Naive thymus-derived CD8-positive, alpha-beta T cell (primary cell): Measurements from ENCODE around the gene MAP4K3. TPM values are rescaled to one million over a fixed set of nuclear protein-coding genes. Genes with fewer than 3 reads are reported as not detected.
"Not testable (repeated sequence)": the region's sequence is repeated elsewhere in the genome, so short reads cannot be mapped to it uniquely, and the experiment has no call there.

Source experiments
- ATAC-seq, 2 donors: fragments of 150-1000 bp; cut with Tn5 transposase in 1 of 2; sonication (Bioruptor Pico), chemical (Tn5 transposase) in 1 of 2; 1 replicate in 1 of 2; 2 replicates in 1 of 2; pipeline ENCODE4 v1.10.0; 2021; ENCODE audit warnings: mild to moderate bottlenecking in 2 of 2, moderate library complexity in 2 of 2
- POLR2A ChIA-PET: fragments of 350-600 bp; sonication (Branson Sonifier 250); formaldehyde crosslinking; loops from one replicate; lab custom pipeline; 2021; ENCODE audit warnings: antibody characterized with exemption; lab: Charles Lee
- DNase-seq, 10 donors: peaks; one replicate each; pipeline versions ENCODE4 v3.0.0 to v3.0.0-alpha.2; 2020 to 2022
- H3K27ac Mint-ChIP-seq, 10 donors: one replicate each; pipeline ENCODE4 v1.8.0; 2020 to 2022; ENCODE audit warnings: mild to moderate bottlenecking in 10 of 10, mixed read lengths in 10 of 10, moderate library complexity in 4 of 10, inconsistent platforms in 1 of 10
- H3K27me3 Mint-ChIP-seq, 5 donors: one replicate each; pipeline ENCODE4 v1.8.0; 2021 to 2022; ENCODE audit warnings: mixed read lengths in 5 of 5
- H3K36me3 Mint-ChIP-seq, 3 donors: one replicate each; pipeline ENCODE4 v1.8.0; 2020 to 2022; ENCODE audit warnings: mixed read lengths in 3 of 3, mild to moderate bottlenecking in 2 of 3, inconsistent platforms in 1 of 3
- H3K4me1 Mint-ChIP-seq, 4 donors: one replicate each; pipeline ENCODE4 v1.8.0; 2021 to 2022; ENCODE audit warnings: mixed read lengths in 4 of 4
- H3K4me3 Mint-ChIP-seq, 10 donors: one replicate each; pipeline ENCODE4 v1.8.0; 2020 to 2022; ENCODE audit warnings: mild to moderate bottlenecking in 10 of 10, mixed read lengths in 10 of 10, moderate library complexity in 6 of 10, inconsistent platforms in 1 of 10
- H3K9me3 Mint-ChIP-seq, 9 donors: one replicate each; pipeline ENCODE4 v1.8.0; 2020 to 2022; ENCODE audit warnings: mixed read lengths in 9 of 9, mild to moderate bottlenecking in 3 of 9, inconsistent platforms in 1 of 9, moderate library complexity in 1 of 9
- polyA plus RNA-seq, 3 donors: library from polyadenylated mRNA; unstranded; fragments of 300-500 nt; fragmentation: Illumina TruSeq; gene quantifications; one replicate each; pipeline ENCODE4 v1.2.3, GENCODE V29; 2021
- total RNA-seq, 8 experiments: library from RNA in 2 of 8; stranded (reverse) in 2 of 8; gene quantifications; one replicate each; pipeline ENCODE4 v1.2.3 and lab custom pipeline; 2021 to 2026

The MAP4K3 gene
- total and polyA plus RNA-seq, 5 experiments from 2014 or later: 1.3 to 18.9 (median 2.4) TPM

GRCh38 chr2:39377226-39377939 is 59.7 kb downstream of the MAP4K3 start:
- POLR2A ChIA-PET: interaction anchor here (0.6 kb wide), 1 partner anchor 59 kb away, joined by 3 read pairs; no protein-coding TSS in a partner anchor
- ATAC-seq (peak in 1 of 2 donors; percentile 30), DNase-seq (peak in 2 of 10 donors; percentile 2)
- Mint-ChIP-seq H3K4me3 (no peak overlapping the region), H3K9me3 (peaks cover 0 to 11% (median 6%) of the 10 kb centered on the region in 9 donors), H3K27ac (peak overlapping the region in 7 of 10 donors; percentile 2 to 69 (median 7)), H3K36me3 (peaks cover 26 to 37% (median 37%) of the 10 kb centered on the region in 3 donors), H3K27me3 (no peaks in the 10 kb centered on the region), H3K4me1 (peaks cover 5 to 28% (median 20%) of the 10 kb centered on the region in 4 donors)

GRCh38 chr2:39375917-39376316 is 61.2 kb downstream of the MAP4K3 start:
- H3K36me3 Mint-ChIP-seq: peaks cover 26 to 49% (median 44%) of the 10 kb centered on the region in 3 donors

GRCh38 chr2:39373181-39373802 is 63.8 kb downstream of the MAP4K3 start:
- H3K4me3 Mint-ChIP-seq: no peak overlapping the region
- peaks cover 0 to 11% (median 6%) of the 10 kb centered on the region in 9 donors for H3K9me3 Mint-ChIP-seq
- ATAC-seq (no peak), DNase-seq (no peak)
- peaks cover 26 to 50% (median 49%) of the 10 kb centered on the region in 3 donors for H3K36me3 Mint-ChIP-seq
- H3K4me1 Mint-ChIP-seq: peaks cover 9 to 18% (median 16%) of the 10 kb centered on the region in 4 donors
- no peaks in the 10 kb centered on the region for H3K27me3 Mint-ChIP-seq
- no peak overlapping the region for H3K27ac Mint-ChIP-seq
- POLR2A ChIA-PET: no interaction called here

More at GRCh38 chr2:39375917-39376316, 61.2 kb downstream of the MAP4K3 start:
- peaks cover 5 to 27% (median 13%) of the 10 kb centered on the region in 4 donors for H3K4me1 Mint-ChIP-seq
- peaks cover 0 to 11% (median 6%) of the 10 kb centered on the region in 9 donors for H3K9me3 Mint-ChIP-seq
- DNase-seq (no peak), ATAC-seq (no peak)
- no peak overlapping the region for H3K4me3 Mint-ChIP-seq
- POLR2A ChIA-PET: no interaction called here
- H3K27me3 Mint-ChIP-seq: no peaks in the 10 kb centered on the region
- peak overlapping the region in 1 of 10 donors; percentile 24 for H3K27ac Mint-ChIP-seq

- H3K4me1 Mint-ChIP-seq: peaks cover 6 to 15% (median 10%) of the 10 kb centered on the region in 4 donors
- H3K36me3 Mint-ChIP-seq: peaks cover 16 to 52% (median 47%) of the 10 kb centered on the region in 3 donors
- H3K27me3 Mint-ChIP-seq: no peaks in the 10 kb centered on the region
- no peak overlapping the region for H3K4me3 Mint-ChIP-seq
- POLR2A ChIA-PET: no interaction called here
- no peak overlapping the region for H3K27ac Mint-ChIP-seq
- H3K9me3 Mint-ChIP-seq: peaks cover 0 to 11% (median 7%) of the 10 kb centered on the region in 9 donors
- ATAC-seq (no peak), DNase-seq (no peak)
These were observed 67.0 kb downstream of the MAP4K3 start for GRCh38 chr2:39370101-39370500.

GRCh38 chr2:39368846-39369245 is 68.2 kb downstream of the MAP4K3 start:
- Mint-ChIP-seq H3K27me3 (no peaks in the 10 kb centered on the region), H3K4me1 (peaks cover 6 to 15% (median 10%) of the 10 kb centered on the region in 4 donors), H3K9me3 (peaks cover 0 to 11% (median 7%) of the 10 kb centered on the region in 9 donors), H3K27ac (peak overlapping the region in 7 of 10 donors; percentile 3 to 53 (median 15)), H3K36me3 (peaks cover 14 to 44% (median 44%) of the 10 kb centered on the region in 3 donors), H3K4me3 (peak overlapping the region in 1 of 10 donors; percentile 4)
- POLR2A ChIA-PET: no interaction called here
- DNase-seq (no peak), ATAC-seq (peak in 1 of 2 donors; percentile 55)

GRCh38 chr2:39368376-39368775 is 68.7 kb downstream of the MAP4K3 start:
- POLR2A ChIA-PET: no interaction called here
- peaks cover 9 to 39% (median 39%) of the 10 kb centered on the region in 3 donors for H3K36me3 Mint-ChIP-seq
- no peaks in the 10 kb centered on the region for H3K27me3 Mint-ChIP-seq
- peaks cover 6 to 15% (median 10%) of the 10 kb centered on the region in 4 donors for H3K4me1 Mint-ChIP-seq
- peaks cover 0 to 10% (median 4%) of the 10 kb centered on the region in 9 donors for H3K9me3 Mint-ChIP-seq
- no peak for ATAC-seq
- no peak for DNase-seq
- peak overlapping the region in 1 of 10 donors; percentile 4 for H3K4me3 Mint-ChIP-seq
- peak overlapping the region in 5 of 10 donors; percentile 7 to 51 (median 22) for H3K27ac Mint-ChIP-seq

GRCh38 chr2:39362595-39362994 is 74.5 kb downstream of the MAP4K3 start:
- no peak for ATAC-seq
- Mint-ChIP-seq H3K36me3 (peaks cover 19 to 52% (median 36%) of the 10 kb centered on the region in 3 donors), H3K4me1 (peaks cover 0 to 5% (median 0%) of the 10 kb centered on the region in 4 donors), H3K27ac (no peak overlapping the region), H3K27me3 (no peaks in the 10 kb centered on the region), H3K9me3 (peaks cover 0 to 42% (median 21%) of the 10 kb centered on the region in 9 donors), H3K4me3 (no peak overlapping the region)
- POLR2A ChIA-PET: no interaction called here
- DNase-seq: no peak

- Mint-ChIP-seq H3K36me3 (peaks cover 19 to 51% (median 30%) of the 10 kb centered on the region in 3 donors), H3K4me3 (no peak overlapping the region)
These were observed 75.6 kb downstream of the MAP4K3 start for GRCh38 chr2:39361511-39361910.

GRCh38 chr2:39360342-39360741 is 76.7 kb downstream of the MAP4K3 start:
- H3K27me3 Mint-ChIP-seq, H3K4me1 Mint-ChIP-seq, ATAC-seq, H3K4me3 Mint-ChIP-seq, H3K27ac Mint-ChIP-seq, DNase-seq, POLR2A ChIA-PET: not testable (repeated sequence)
- Mint-ChIP-seq H3K9me3 (peaks cover 0 to 42% (median 21%) of the 10 kb centered on the region in 9 donors), H3K36me3 (peaks cover 19 to 47% (median 27%) of the 10 kb centered on the region in 3 donors)

More at GRCh38 chr2:39361511-39361910, 75.6 kb downstream of the MAP4K3 start:
- no peaks in the 10 kb centered on the region for H3K27me3 Mint-ChIP-seq
- peaks cover 0 to 42% (median 21%) of the 10 kb centered on the region in 9 donors for H3K9me3 Mint-ChIP-seq
- no peak for ATAC-seq
- no peak overlapping the region for H3K27ac Mint-ChIP-seq
- POLR2A ChIA-PET: no interaction called here
- H3K4me1 Mint-ChIP-seq: peaks cover 0 to 5% (median 0%) of the 10 kb centered on the region in 4 donors
- DNase-seq: no peak

- Mint-ChIP-seq H3K4me1 (peaks cover 0 to 5% (median 0%) of the 10 kb centered on the region in 4 donors), H3K27ac (no peak overlapping the region), H3K9me3 (peaks cover 0 to 42% (median 21%) of the 10 kb centered on the region in 9 donors), H3K36me3 (peaks cover 19 to 48% (median 33%) of the 10 kb centered on the region in 3 donors), H3K4me3 (no peak overlapping the region), H3K27me3 (no peaks in the 10 kb centered on the region)
- POLR2A ChIA-PET: no interaction called here
- ATAC-seq (no peak), DNase-seq (no peak)
These were observed 77.5 kb downstream of the MAP4K3 start for GRCh38 chr2:39359453-39360038.

- Mint-ChIP-seq H3K9me3 (peaks cover 0 to 30% (median 15%) of the 10 kb centered on the region in 9 donors), H3K27ac (no peak overlapping the region), H3K36me3 (peaks cover 19 to 38% (median 35%) of the 10 kb centered on the region in 3 donors), H3K27me3 (no peaks in the 10 kb centered on the region), H3K4me3 (no peak overlapping the region), H3K4me1 (peaks cover 0 to 5% (median 0%) of the 10 kb centered on the region in 4 donors)
- POLR2A ChIA-PET: no interaction called here
- ATAC-seq (no peak), DNase-seq (no peak)
These were observed 80.0 kb downstream of the MAP4K3 start for GRCh38 chr2:39356922-39357639.

GRCh38 chr2:39350658-39351057 is 86.4 kb downstream of the MAP4K3 start:
- Mint-ChIP-seq H3K4me3 (no peak overlapping the region), H3K27me3 (no peaks in the 10 kb centered on the region), H3K4me1 (peaks cover 0 to 2% (median 0%) of the 10 kb centered on the region in 4 donors), H3K27ac (no peak overlapping the region), H3K9me3 (no peaks in the 10 kb centered on the region), H3K36me3 (peaks cover 0 to 24% (median 11%) of the 10 kb centered on the region in 3 donors)
- DNase-seq (no peak), ATAC-seq (no peak)
- POLR2A ChIA-PET: no interaction called here
